HG03575 (cell line): Measurements from ENCODE around the gene CIT.
"Not testable (repeated sequence)": the region's sequence is repeated elsewhere in the genome, so short reads cannot be mapped to it uniquely, and the experiment has no call there.

Experiments
- ATAC-seq: cut with Tn5 transposase; IDR thresholded peaks from one replicate; pipeline ENCODE4 v1.9.1; 2021; ENCODE audit not compliant: unreplicated experiment, insufficient number of reproducible peaks, low FRiP score; ENCODE audit errors: extremely low read depth

Gene CIT

GRCh38 chr12:119712721-119713120 is 164.4 kb downstream of the CIT start:
- ATAC-seq, result no peak

GRCh38 chr12:119711693-119712092 is 165.4 kb downstream of the CIT start:
- no peak for ATAC-seq

- no peak for ATAC-seq
Observed at GRCh38 chr12:119710965-119711551, 166.1 kb downstream of the CIT start.

- ATAC-seq, result no peak
Observed at GRCh38 chr12:119710374-119710964, 166.7 kb downstream of the CIT start.

DNA sequence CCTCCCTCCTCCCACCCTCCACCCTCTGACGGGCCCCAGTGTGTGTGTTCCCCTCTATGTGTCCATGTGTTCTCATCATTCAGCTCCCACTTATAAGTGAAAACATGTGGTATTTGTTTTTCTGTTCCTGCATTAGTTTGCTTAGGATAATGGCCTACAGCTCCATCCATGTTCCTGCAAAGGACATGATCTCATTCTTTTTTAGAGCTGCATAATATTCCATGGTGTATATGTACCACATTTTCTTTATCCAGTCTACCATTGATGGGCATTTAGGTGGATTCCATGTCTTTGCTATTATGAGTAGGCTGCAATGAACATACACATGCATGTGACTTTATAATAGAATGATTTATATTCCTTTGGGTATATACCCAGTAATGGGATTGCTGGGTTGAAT is 170.7 kb downstream of the CIT start:
- ATAC-seq, result not testable (repeated sequence)

- ATAC-seq, result no peak
Observed at GRCh38 chr12:119705182-119705581, 171.9 kb downstream of the CIT start.

- ATAC-seq, result no peak
Observed at GRCh38 chr12:119704065-119704747, 172.9 kb downstream of the CIT start.

DNA sequence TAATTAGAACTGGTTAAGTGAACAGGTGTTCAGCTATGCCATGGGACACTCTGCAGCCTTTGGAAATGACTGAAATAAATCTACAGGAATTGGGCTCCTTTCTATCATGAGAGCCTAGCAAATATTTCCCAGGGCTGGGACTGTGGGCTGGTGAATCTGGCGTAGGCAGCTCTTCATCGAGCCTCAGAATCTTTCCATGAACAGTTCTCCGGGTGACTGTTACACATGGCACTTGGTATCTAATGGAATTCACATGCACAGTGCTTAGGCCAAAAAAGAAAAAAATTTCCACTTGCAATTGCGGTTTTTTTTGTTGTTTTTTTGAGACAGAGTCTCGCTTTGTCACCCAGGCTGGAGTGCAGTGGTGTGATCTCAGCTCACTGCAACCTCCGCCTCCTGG is 177.0 kb downstream of the CIT start:
- no peak for ATAC-seq

GRCh38 chr12:119699199-119699760 is 177.8 kb downstream of the CIT start:
- no peak for ATAC-seq

- ATAC-seq, result no peak
Observed at GRCh38 chr12:119696943-119697342, 180.2 kb downstream of the CIT start.

DNA sequence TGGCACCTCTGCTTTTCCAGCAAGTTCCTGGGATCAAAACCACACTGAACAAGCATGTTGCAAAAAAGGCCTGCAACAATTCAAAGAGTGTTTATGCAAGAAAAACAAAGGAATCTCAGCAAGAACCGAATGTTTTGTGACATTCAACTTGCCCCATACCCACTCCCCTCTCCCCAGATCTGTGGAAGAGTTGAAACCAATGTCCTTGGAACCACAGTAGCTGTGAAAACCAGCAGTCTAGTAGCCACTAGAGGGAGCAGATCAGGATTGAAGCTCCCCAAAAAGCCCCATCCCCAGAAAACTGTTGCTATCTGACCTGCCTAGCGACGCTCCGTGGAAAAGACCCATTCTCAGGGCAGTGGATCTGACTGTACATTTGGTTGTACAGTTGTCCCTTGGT is 182.1 kb downstream of the CIT start:
- no peak for ATAC-seq

DNA sequence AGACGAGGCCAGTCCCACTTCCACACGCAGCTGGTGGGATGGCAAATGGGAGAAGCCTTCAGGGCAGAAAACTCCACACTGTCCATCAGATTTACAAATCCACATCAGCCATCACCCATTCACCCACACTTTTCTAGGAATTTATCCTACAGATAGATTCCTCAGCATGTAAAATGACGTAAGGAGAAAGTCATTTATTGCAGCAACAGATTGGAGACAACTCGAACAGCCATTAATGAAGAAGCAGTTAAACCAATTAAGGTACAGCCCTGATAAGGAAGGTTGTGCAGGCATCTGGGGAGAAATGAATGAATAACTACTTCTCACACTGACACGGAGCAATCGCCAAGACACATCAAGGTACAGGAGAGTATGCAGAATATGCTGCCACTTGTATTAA is 183.0 kb downstream of the CIT start:
- ATAC-seq, result no peak

GRCh38 chr12:119693511-119693910 is 183.6 kb downstream of the CIT start:
- ATAC-seq, result no peak

DNA sequence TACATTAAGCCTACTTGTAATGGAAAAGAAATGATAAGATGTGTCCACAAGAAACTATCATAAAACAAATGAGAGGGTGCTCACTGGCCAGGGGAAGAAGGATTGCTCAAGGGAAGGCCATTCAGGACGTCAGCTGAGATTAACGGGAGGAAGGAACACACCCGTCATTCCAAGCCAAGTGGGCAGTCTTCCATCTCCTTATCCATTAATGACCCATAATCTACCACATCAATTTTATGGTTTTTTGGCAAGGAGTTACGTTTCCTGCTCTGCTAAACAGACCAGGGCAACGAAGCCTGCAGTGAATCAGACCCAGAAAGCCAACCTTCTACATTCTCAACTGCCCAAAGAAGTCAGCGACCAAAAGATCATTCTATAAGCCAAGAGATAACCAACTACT is 184.1 kb downstream of the CIT start:
- no peak for ATAC-seq

- ATAC-seq, result no peak
Observed at GRCh38 chr12:119692410-119692809, 184.7 kb downstream of the CIT start.

DNA sequence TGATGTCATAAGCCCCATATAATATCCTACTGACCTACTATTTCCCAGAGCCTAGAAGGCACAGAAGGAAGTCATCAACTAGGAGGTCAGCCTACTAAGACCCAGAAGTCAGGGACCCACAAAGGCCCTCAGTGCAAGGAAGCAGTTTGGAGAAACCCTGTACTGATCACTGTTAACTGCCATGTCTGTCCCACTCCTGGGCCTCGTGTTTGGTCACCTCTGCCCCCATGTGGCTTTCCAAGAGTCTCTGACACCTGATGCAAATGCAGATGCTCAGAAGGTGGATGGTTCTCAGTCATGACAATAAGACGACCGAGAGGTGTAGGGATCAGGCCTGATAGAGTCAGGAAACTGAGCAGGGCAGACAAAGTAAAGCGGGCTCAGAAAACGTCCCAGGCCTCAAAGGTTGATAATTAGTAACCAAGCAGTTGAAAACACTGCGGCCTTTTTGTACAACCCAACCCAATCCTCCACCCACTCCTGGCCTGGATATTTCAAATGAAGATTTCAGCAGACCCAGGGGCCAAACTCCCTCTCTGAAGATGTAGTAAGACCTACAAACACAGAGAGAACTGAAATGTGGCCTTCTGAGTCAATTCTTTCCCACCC is 185.8 kb downstream of the CIT start:
- ATAC-seq, result no peak

- no peak for ATAC-seq
Observed at GRCh38 chr12:119689935-119690500, 187.1 kb downstream of the CIT start.

GRCh38 chr12:119687879-119688278 is 189.2 kb downstream of the CIT start:
- ATAC-seq, result no peak

DNA sequence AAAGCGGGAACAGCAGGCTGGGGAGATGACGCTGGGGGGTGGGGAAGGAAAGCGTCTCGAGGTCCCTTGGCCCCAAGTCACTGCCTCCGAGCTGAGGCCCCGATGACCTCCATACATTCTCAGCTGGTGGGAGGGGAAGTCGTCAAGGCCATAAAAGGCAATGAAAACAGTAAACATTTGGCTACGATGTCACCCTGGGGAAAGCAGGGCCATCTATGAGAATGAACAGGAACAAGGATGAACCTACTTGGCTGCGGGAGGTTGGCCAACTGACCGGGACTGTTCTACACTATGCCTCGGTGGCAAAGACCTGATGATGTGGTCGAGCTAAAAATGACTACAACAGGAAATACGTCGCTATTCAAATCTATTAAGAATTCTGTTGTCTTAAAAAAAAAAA is 189.7 kb downstream of the CIT start:
- ATAC-seq, result no peak

GRCh38 chr12:119686776-119687175 is 190.3 kb downstream of the CIT start:
- no peak for ATAC-seq
